Astrocyte (in vitro differentiated cells and primary cell): ENCODE data around the gene CHPT1. TPM values are rescaled to one million over a fixed set of nuclear protein-coding genes. Genes with fewer than 3 reads are reported as not detected.

Experiments
- DNase-seq: peaks from one replicate; pipeline ENCODE4 v3.0.0-alpha.2; 2010; ENCODE audit warnings: low read depth
- FAIRE-seq: peaks from 2 replicates; lab custom pipeline; 2011; peaks lifted over from hg19 to GRCh38; lab: Jason Lieb, UNC
- H2AFZ ChIP-seq: 2 replicates; pipeline ENCODE4 v1.6.0; 2012; ENCODE audit warnings: low read depth, low read length, inconsistent platforms
- H3K27ac ChIP-seq: 2 replicates; pipeline ENCODE4 v1.5.1; 2011; ENCODE audit warnings: low read depth, low read length, inconsistent platforms
- H3K27me3 ChIP-seq: 2 replicates; pipeline ENCODE4 v1.6.0; 2011; ENCODE audit warnings: low read length, inconsistent platforms; ENCODE audit not compliant: insufficient read depth
- H3K36me3 ChIP-seq: 2 replicates; pipeline ENCODE4 v1.5.1; 2011; ENCODE audit warnings: low read length, inconsistent platforms; ENCODE audit not compliant: insufficient read depth
- H3K4me1 ChIP-seq: 2 replicates; pipeline ENCODE4 v1.5.1; 2011; ENCODE audit warnings: low read length, inconsistent platforms; ENCODE audit not compliant: insufficient read depth
- H3K4me2 ChIP-seq: 2 replicates; pipeline ENCODE4 v1.6.0; 2012; ENCODE audit warnings: low read length, inconsistent platforms
- H3K4me3 ChIP-seq: 2 replicates; pipeline ENCODE4 v1.5.1; 2011; ENCODE audit warnings: low read depth, mild to moderate bottlenecking, low read length, inconsistent platforms; ENCODE audit not compliant: insufficient read depth
- H3K79me2 ChIP-seq: 2 replicates; pipeline ENCODE4 v1.6.0; 2012; ENCODE audit warnings: mild to moderate bottlenecking, low read length, inconsistent platforms; ENCODE audit not compliant: insufficient read depth
- H3K9ac ChIP-seq: 2 replicates; pipeline ENCODE4 v1.6.0; 2012; ENCODE audit warnings: mild to moderate bottlenecking, low read length, inconsistent platforms
- H3K9me3 ChIP-seq: 2 replicates; pipeline ENCODE4 v1.5.1; 2012; ENCODE audit warnings: low read depth, mild to moderate bottlenecking, low read length, inconsistent platforms; ENCODE audit not compliant: insufficient read depth
- H4K20me1 ChIP-seq: 2 replicates; pipeline ENCODE4 v1.6.0; 2012; ENCODE audit warnings: low read length, inconsistent platforms; ENCODE audit not compliant: insufficient read depth
- H3K27ac Mint-ChIP-seq: one replicate; pipeline ENCODE4 v1.8.0; 2021; ENCODE audit warnings: mild to moderate bottlenecking, mixed read lengths; ENCODE audit not compliant: unreplicated experiment
- H3K27me3 Mint-ChIP-seq: one replicate; pipeline ENCODE4 v1.8.0; 2021; ENCODE audit warnings: low read depth, mixed read lengths; ENCODE audit not compliant: unreplicated experiment
- H3K36me3 Mint-ChIP-seq: one replicate; pipeline ENCODE4 v1.8.0; 2021; ENCODE audit warnings: low read depth, mixed read lengths; ENCODE audit not compliant: unreplicated experiment
- H3K4me1 Mint-ChIP-seq: one replicate; pipeline ENCODE4 v1.8.0; 2021; ENCODE audit warnings: low read depth, mixed read lengths; ENCODE audit not compliant: unreplicated experiment
- H3K4me3 Mint-ChIP-seq: one replicate; pipeline ENCODE4 v1.8.0; 2021; ENCODE audit warnings: mild to moderate bottlenecking, moderate library complexity, mixed read lengths; ENCODE audit not compliant: unreplicated experiment
- H3K9me3 Mint-ChIP-seq: one replicate; pipeline ENCODE4 v1.8.0; 2021; ENCODE audit warnings: mild to moderate bottlenecking, mixed read lengths; ENCODE audit not compliant: unreplicated experiment
- CTCF ChIP-seq: IDR thresholded peaks from 2 replicates; pipeline ENCODE4 v1.5.1; 2011; ENCODE audit warnings: low read depth, mild to moderate bottlenecking, inconsistent platforms, low read length, moderate library complexity; ENCODE audit not compliant: insufficient read depth
- EZH2 ChIP-seq: IDR thresholded peaks from 2 replicates; pipeline ENCODE4 v1.6.1; 2012; ENCODE audit warnings: mild to moderate bottlenecking, low read length, inconsistent platforms; ENCODE audit not compliant: insufficient read depth
- total RNA-seq: library from RNA; stranded (reverse); gene quantifications from 2 replicates; pipeline ENCODE4 v1.2.1, GENCODE V29; 2021

CHPT1 gene
- total RNA-seq, 1 donor from 2014 or later = 22.2 TPM

DNA sequence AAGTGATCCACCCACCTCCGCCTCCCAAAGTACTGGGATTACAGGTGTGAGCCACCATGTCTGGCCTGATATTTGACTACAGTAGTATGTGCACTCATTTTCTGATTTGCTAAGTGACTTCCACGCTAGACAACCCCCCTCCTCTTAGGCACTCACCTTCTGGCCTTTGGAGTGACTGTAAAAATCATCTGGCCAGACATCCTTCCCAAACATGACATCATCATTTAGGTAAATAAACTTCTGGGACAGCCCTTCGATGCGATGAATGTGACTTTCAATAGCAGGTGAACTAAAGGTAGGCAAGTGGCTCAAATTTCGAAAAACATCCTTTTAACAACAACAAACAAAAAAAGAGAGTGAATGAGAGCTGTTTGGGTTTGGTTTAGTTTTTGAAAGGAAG, 72.4 kb downstream of the CHPT1 start:
- H3K9me3 Mint-ChIP-seq = no peaks in the 10 kb centered on the region
- Histone ChIP-seq H3K27ac (no peak overlapping the region), H3K9me3 (no peaks in the 10 kb centered on the region), H3K36me3 (peaks cover 3% of the 10 kb centered on the region), H3K79me2 (no peaks in the 10 kb centered on the region), H3K4me1 (peaks cover 3% of the 10 kb centered on the region), H3K4me2 (no peak overlapping the region), H2AFZ (no peak overlapping the region), H3K4me3 (no peak overlapping the region), H3K9ac (no peak overlapping the region), H3K27me3 (no peaks in the 10 kb centered on the region), H4K20me1 (no peaks in the 10 kb centered on the region)
- no peaks in the 10 kb centered on the region for H3K27me3 Mint-ChIP-seq
- H3K36me3 Mint-ChIP-seq = peaks cover 4% of the 10 kb centered on the region
- no peak for DNase-seq
- H3K4me3 Mint-ChIP-seq = no peak overlapping the region
- peaks cover 4% of the 10 kb centered on the region for H3K4me1 Mint-ChIP-seq
- no peak for FAIRE-seq
- TF ChIP-seq EZH2 (no peak), CTCF (no peak)
- H3K27ac Mint-ChIP-seq = no peak overlapping the region

DNA sequence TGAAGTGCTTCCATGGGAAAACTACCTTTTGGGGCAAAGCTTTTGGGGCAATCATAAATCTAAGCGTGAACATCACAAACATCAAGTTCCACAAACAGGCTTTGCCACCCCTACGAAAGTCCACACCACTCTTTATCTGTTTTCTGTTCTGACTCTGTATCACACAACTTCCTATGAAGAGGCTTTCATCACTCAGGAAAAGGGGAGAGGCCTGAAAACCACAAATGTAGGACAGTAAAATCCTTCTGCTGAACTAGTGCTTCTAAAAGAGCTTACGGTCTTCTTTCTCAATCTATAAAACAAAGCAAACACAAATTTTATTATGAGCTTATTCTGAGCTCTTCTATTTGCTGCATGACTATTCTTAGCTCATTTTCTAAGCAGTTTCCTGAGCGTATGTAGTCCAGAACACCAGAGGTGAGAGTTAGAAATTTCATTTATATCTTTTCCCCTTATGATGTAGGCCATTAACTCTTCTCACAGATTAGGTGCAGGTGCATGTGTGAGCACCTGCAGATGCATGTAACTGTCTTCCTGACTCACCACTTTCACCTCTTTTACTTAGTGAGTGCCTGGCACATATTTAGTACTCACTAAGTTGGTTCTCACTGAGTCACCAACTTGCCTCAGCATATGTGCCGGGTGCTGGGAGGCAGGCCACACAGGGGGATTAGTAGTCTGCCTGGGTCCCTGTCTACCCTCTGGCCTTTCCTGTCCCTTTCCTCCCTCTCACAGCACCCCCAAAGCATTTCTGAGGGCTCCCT, 74.8 kb downstream of the CHPT1 start:
- no peak overlapping the region for H3K27ac Mint-ChIP-seq
- DNase-seq (no peak), FAIRE-seq (no peak)
- Histone ChIP-seq H3K4me2 (no peak overlapping the region), H3K79me2 (no peaks in the 10 kb centered on the region), H4K20me1 (no peaks in the 10 kb centered on the region), H2AFZ (no peak overlapping the region), H3K27me3 (no peaks in the 10 kb centered on the region), H3K4me1 (peaks cover 3% of the 10 kb centered on the region), H3K9me3 (no peaks in the 10 kb centered on the region), H3K27ac (no peak overlapping the region), H3K9ac (no peak overlapping the region), H3K36me3 (no peaks in the 10 kb centered on the region), H3K4me3 (no peak overlapping the region)
- no peaks in the 10 kb centered on the region for H3K36me3 Mint-ChIP-seq
- no peak overlapping the region for H3K4me3 Mint-ChIP-seq
- H3K9me3 Mint-ChIP-seq = no peaks in the 10 kb centered on the region
- no peaks in the 10 kb centered on the region for H3K27me3 Mint-ChIP-seq
- no peak for TF ChIP-seq CTCF
- no peak for TF ChIP-seq EZH2
- H3K4me1 Mint-ChIP-seq = peaks cover 4% of the 10 kb centered on the region

DNA sequence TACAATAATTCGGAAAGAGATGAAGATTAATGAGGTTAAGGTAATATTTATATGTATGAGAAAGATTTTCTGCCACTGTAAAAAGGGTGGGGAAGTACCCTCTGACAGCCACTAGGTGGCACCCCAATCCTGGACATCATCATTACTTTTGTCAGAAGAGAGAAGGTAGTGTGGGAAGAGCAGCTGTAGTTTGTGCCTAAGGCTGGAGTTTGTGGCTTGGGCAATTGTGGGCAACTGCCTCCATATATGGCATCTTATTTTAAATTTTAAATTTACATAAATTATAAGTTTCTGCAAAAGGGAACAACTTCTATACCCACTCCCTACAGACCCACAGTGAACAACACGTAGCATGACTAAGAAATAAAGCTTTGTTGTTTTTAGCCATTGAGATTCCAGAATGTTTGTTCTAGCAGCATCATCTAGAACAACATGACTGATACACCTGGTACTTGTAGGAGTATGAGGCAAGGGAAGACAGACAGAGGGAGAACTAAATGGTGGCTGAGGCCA, 76.3 kb downstream of the CHPT1 start:
- no peaks in the 10 kb centered on the region for H3K27me3 Mint-ChIP-seq
- Histone ChIP-seq H3K4me1 (peaks cover 3% of the 10 kb centered on the region), H3K79me2 (no peaks in the 10 kb centered on the region), H3K36me3 (no peaks in the 10 kb centered on the region), H3K9me3 (no peaks in the 10 kb centered on the region), H3K4me2 (no peak overlapping the region), H3K4me3 (no peak overlapping the region), H3K27me3 (no peaks in the 10 kb centered on the region), H2AFZ (no peak overlapping the region), H3K9ac (no peak overlapping the region), H4K20me1 (no peaks in the 10 kb centered on the region), H3K27ac (no peak overlapping the region)
- H3K9me3 Mint-ChIP-seq = no peaks in the 10 kb centered on the region
- TF ChIP-seq EZH2 = no peak
- peak; percentile 94 for TF ChIP-seq CTCF
- no peaks in the 10 kb centered on the region for H3K36me3 Mint-ChIP-seq
- no peak overlapping the region for H3K4me3 Mint-ChIP-seq
- DNase-seq (peak; percentile 29), FAIRE-seq (peak; percentile 85)
- H3K27ac Mint-ChIP-seq = peak overlapping the region; percentile 16
- peaks cover 4% of the 10 kb centered on the region for H3K4me1 Mint-ChIP-seq
